ENCODE results near the gene RSPO3.

- no peak for TF ChIP-seq NAIF1 (CRISPR knock-in tag; IDR thresholded peaks at IDR 0.05; ENCODE audit: borderline replicate concordance)
- TF ChIP-seq SRSF4 (IDR thresholded peaks at IDR 0.05; ENCODE audit: low read depth, low read length, poor library complexity, severe bottlenecking), result no peak
- TF ChIP-seq HINFP (CRISPR knock-in tag; IDR thresholded peaks at IDR 0.05; ENCODE audit: low read depth), result no peak
Observed at GRCh38 chr6:127154509-127154908, 36.0 kb downstream of the RSPO3 start.

All from HepG2 (cell line).